ENCODE data around the gene KCNMA1.

Gene KCNMA1

DNA sequence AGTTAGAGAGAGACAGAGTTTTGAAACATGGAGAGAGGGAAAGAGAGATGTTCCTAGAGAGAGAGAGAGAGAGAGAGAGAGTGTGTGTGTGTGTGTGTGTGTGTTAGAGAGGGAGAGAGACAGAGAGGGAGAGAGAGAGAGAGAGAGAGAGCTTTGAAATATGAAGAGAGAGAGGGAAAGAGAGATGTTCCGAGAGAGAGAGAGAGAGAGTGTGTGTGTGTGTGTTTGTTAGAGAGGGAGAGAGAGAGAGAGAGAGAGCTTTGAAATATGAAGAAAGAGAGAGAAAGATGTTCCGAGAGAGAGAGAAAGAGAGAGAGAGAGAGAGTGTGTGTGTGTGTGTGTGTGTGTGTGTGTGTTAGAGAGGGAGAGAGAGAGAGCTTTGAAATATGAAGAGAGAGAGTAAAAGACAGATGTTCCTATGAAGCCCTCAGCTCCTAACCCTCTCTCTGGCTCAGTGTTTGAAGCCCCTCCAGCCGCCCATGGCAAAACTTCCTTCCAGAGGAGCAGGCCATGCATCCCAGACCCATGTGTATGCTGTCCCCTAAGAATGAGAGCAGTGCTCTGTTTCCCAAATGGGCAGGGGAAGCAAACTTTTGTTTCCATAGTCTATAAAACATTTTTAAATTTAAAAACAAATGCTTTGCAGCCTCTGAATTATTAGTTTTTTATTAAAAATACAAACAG is 130.9 kb downstream of the KCNMA1 start:
- H3K4me1 ChIP-seq (ENCODE audit: control insufficient read depth in 1 of 2, insufficient read depth in 1 of 2, low read depth in 1 of 2, low read length in 1 of 2), result no peaks in the 10 kb centered on the region
- no peaks in the 10 kb centered on the region for H3K9me3 ChIP-seq
- H3K27me3 ChIP-seq, result peaks cover 53% of the 10 kb centered on the region
- no peak for TF ChIP-seq CTCF (IDR thresholded peaks at IDR 0.05)
- H3K36me3 ChIP-seq, result no peaks in the 10 kb centered on the region
- H3K4me3 ChIP-seq (ENCODE audit: low read depth in 1 of 2, low read length in 1 of 2), result no peak overlapping the region
- H3K27ac ChIP-seq, result no peak overlapping the region

DNA sequence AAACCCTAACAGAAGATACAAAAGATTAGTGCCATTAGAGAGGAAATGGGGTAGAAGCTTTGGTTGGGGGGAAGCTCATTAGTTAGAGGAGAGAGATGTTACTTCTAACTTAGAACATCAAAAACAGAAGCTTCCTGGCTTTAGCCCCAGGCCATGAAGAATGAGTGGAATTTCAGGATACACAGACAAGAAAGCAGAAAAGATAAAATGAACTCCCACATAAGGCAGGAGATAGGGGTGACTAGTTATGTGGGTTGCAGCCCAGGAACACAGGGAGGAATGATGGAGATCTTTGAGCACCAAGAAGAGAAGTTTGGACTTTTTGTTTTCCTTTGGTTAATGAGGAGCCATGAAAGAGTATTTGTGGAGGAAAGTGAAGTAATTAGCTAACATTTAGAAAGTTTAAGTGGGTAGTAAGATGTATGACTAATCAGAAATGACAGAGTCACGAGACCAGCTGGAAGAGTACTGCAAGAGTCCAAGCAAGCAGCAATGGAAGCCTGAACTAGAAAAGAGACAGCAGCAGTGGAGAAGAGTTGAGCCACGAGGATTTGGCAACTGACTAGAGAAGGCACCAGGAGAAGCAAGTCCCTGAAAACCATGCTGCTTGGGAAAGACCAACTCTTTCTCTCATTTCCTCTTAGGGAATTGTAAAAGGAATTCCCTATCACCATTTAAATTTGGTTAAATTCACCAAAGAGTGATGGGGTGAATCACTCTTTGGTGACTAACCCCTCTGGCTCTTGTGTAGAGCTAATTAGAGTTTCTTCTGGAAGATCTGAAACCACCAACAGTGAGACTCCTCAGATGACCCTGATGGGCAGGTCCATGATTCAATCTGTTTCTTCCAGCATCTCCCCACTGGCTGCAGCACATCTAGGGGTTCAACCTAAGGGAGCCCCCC is 131.9 kb downstream of the KCNMA1 start:
- H3K4me3 ChIP-seq (ENCODE audit: low read depth in 1 of 2, low read length in 1 of 2), result no peak overlapping the region
- H3K27ac ChIP-seq, result no peak overlapping the region
- H3K4me1 ChIP-seq (ENCODE audit: control insufficient read depth in 1 of 2, insufficient read depth in 1 of 2, low read depth in 1 of 2, low read length in 1 of 2), result no peaks in the 10 kb centered on the region
- TF ChIP-seq CTCF (IDR thresholded peaks at IDR 0.05), result no peak
- H3K9me3 ChIP-seq, result no peaks in the 10 kb centered on the region
- H3K36me3 ChIP-seq, result no peaks in the 10 kb centered on the region
- H3K27me3 ChIP-seq, result peaks cover 59% of the 10 kb centered on the region

GRCh38 chr10:77504873-77505257 is 132.7 kb downstream of the KCNMA1 start:
- Histone ChIP-seq H3K9me3 (no peaks in the 10 kb centered on the region), H3K4me1 (ENCODE audit: control insufficient read depth in 1 of 2, insufficient read depth in 1 of 2, low read depth in 1 of 2, low read length in 1 of 2) (no peaks in the 10 kb centered on the region), H3K27me3 (peaks cover 65% of the 10 kb centered on the region), H3K4me3 (ENCODE audit: low read depth in 1 of 2, low read length in 1 of 2) (no peak overlapping the region), H3K27ac (no peak overlapping the region), H3K36me3 (no peaks in the 10 kb centered on the region)
- no peak for TF ChIP-seq CTCF (IDR thresholded peaks at IDR 0.05)

- TF ChIP-seq CTCF (IDR thresholded peaks at IDR 0.05), result no peak
- peaks cover 70% of the 10 kb centered on the region for H3K27me3 ChIP-seq
- no peak overlapping the region for H3K27ac ChIP-seq
- no peak overlapping the region for H3K4me3 ChIP-seq (ENCODE audit: low read depth in 1 of 2, low read length in 1 of 2)
- no peaks in the 10 kb centered on the region for H3K36me3 ChIP-seq
- no peaks in the 10 kb centered on the region for H3K4me1 ChIP-seq (ENCODE audit: control insufficient read depth in 1 of 2, insufficient read depth in 1 of 2, low read depth in 1 of 2, low read length in 1 of 2)
- H3K9me3 ChIP-seq, result no peaks in the 10 kb centered on the region
Measured at GRCh38 chr10:77504196-77504872, 133.3 kb downstream of the KCNMA1 start.

DNA sequence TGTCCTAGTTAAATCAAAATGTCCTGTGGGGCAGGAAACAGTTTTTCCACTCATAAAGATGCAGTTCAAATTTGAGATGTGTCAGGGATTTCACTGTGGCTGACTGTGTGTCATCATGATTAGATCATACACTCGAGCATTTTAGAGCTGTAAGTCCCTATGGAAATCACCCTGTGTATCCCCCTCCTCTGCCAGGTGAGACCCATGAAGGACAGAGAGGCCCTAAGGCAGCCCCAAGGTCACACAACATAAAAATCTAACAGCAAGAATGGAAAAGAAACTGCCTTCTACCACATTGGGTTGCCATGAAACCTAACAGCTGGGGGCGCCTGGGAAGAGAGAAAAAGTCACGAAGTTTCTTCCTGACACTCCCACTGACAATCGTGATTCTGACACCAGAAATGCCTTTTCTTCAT is 135.8 kb downstream of the KCNMA1 start:
- H3K27ac ChIP-seq, result no peak overlapping the region
- no peak for TF ChIP-seq CTCF (IDR thresholded peaks at IDR 0.05)
- peaks cover 86% of the 10 kb centered on the region for H3K27me3 ChIP-seq
- no peaks in the 10 kb centered on the region for H3K9me3 ChIP-seq
- no peaks in the 10 kb centered on the region for H3K4me1 ChIP-seq (ENCODE audit: control insufficient read depth in 1 of 2, insufficient read depth in 1 of 2, low read depth in 1 of 2, low read length in 1 of 2)
- no peak overlapping the region for H3K4me3 ChIP-seq (ENCODE audit: low read depth in 1 of 2, low read length in 1 of 2)
- no peaks in the 10 kb centered on the region for H3K36me3 ChIP-seq
